HFF-Myc (cell line): Measurements from ENCODE around the gene FAR2.

Source experiments
- DNase-seq: peaks from one replicate; pipeline ENCODE4 v3.0.0-alpha.2; 2011; ENCODE audit warnings: low read depth; ENCODE audit errors: extremely low read depth
- H3K4me3 ChIP-seq: replicated peaks from 2 replicates; pipeline ENCODE4 v1.5.1; 2011; ENCODE audit warnings: low read depth, mild to moderate bottlenecking, control low read depth, low read length
- CTCF ChIP-seq: IDR thresholded peaks from 2 replicates; pipeline ENCODE4 v1.5.1; 2012; ENCODE audit warnings: mild to moderate bottlenecking, low read depth, low read length, control low read depth; ENCODE audit errors: missing control alignments

FAR2 gene

GRCh38 chr12:29187756-29188155 lies 38.7 kb downstream of the FAR2 start:
- DNase-seq = no peak
- TF ChIP-seq CTCF = no peak
- no peak overlapping the region for H3K4me3 ChIP-seq

- TF ChIP-seq CTCF = no peak
- DNase-seq = no peak
- no peak overlapping the region for H3K4me3 ChIP-seq
Measured at GRCh38 chr12:29191267-29191850, 42.3 kb downstream of the FAR2 start.

GRCh38 chr12:29198901-29199300 lies 49.8 kb downstream of the FAR2 start:
- no peak for DNase-seq
- no peak for TF ChIP-seq CTCF

GRCh38 chr12:29200586-29200985 lies 51.5 kb downstream of the FAR2 start:
- no peak for DNase-seq
- H3K4me3 ChIP-seq = no peak overlapping the region
- no peak for TF ChIP-seq CTCF

More at GRCh38 chr12:29198901-29199300, 49.8 kb downstream of the FAR2 start:
- H3K4me3 ChIP-seq = no peak overlapping the region

- no peak overlapping the region for H3K4me3 ChIP-seq
- DNase-seq = no peak
- TF ChIP-seq CTCF = no peak
Measured at GRCh38 chr12:29201296-29201695, 52.2 kb downstream of the FAR2 start.

- no peak for TF ChIP-seq CTCF
- no peak overlapping the region for H3K4me3 ChIP-seq
- no peak for DNase-seq
Measured at GRCh38 chr12:29201746-29202145, 52.7 kb downstream of the FAR2 start.

- no peak for TF ChIP-seq CTCF
- H3K4me3 ChIP-seq = no peak overlapping the region
- no peak for DNase-seq
Measured at GRCh38 chr12:29204521-29204920, 55.4 kb downstream of the FAR2 start.
